GM20000 (cell line): ENCODE results near the gene CAB39L.

Experiments
- DNase-seq: peaks from one replicate; pipeline ENCODE4 v3.0.0; 2012; ENCODE audit warnings: low spot score
- TF ChIP-seq, protein P1 (sequence below): IDR thresholded peaks from 2 replicates; pipeline ENCODE4 v1.5.1; 2012; ENCODE audit warnings: mild to moderate bottlenecking, control low read depth; ENCODE audit errors: extremely low read depth, missing control alignments

Gene CAB39L

GRCh38 chr13:49452725-49453457, 9.0 kb upstream of the CAB39L start:
- TF ChIP-seq, protein P1, sequence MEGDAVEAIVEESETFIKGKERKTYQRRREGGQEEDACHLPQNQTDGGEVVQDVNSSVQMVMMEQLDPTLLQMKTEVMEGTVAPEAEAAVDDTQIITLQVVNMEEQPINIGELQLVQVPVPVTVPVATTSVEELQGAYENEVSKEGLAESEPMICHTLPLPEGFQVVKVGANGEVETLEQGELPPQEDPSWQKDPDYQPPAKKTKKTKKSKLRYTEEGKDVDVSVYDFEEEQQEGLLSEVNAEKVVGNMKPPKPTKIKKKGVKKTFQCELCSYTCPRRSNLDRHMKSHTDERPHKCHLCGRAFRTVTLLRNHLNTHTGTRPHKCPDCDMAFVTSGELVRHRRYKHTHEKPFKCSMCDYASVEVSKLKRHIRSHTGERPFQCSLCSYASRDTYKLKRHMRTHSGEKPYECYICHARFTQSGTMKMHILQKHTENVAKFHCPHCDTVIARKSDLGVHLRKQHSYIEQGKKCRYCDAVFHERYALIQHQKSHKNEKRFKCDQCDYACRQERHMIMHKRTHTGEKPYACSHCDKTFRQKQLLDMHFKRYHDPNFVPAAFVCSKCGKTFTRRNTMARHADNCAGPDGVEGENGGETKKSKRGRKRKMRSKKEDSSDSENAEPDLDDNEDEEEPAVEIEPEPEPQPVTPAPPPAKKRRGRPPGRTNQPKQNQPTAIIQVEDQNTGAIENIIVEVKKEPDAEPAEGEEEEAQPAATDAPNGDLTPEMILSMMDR: no peak

DNA sequence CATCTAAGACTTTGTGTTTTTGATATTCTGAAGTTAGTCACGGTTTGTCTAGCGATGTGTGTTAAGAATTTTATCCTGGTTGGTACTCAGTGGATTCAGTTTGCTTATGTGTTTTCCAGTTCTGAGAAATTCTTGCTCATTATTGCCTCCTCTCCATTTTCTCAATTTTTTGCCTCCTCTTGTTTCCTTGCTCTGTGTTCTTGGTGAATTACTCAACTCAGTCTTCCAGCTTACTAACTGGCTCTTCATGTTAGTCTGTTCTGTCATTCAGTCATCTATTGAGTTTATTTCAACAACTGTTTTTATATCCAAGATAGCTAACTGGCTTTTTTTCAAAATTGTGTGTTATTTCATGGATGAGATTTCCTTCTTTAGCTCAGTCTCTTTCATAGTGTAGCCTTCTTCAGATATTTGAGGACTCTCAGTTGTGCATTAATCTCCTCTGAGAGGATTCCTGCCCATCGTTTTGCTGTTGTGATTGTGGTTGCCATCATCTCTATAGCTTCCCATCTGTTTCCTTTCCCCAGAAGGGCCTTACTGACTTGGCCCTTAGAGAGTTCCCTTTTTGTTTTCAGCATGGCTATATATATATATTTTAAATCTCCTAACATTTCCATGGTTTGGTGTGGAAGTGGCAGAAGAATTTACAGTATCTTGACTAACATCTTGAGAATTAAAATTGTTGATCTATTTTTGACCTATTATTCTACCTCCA, 6.4 kb upstream of the CAB39L start:
- TF ChIP-seq, protein P1: no peak
- DNase-seq: no peak

More at GRCh38 chr13:49452725-49453457, 9.0 kb upstream of the CAB39L start:
- DNase-seq: no peak

DNA sequence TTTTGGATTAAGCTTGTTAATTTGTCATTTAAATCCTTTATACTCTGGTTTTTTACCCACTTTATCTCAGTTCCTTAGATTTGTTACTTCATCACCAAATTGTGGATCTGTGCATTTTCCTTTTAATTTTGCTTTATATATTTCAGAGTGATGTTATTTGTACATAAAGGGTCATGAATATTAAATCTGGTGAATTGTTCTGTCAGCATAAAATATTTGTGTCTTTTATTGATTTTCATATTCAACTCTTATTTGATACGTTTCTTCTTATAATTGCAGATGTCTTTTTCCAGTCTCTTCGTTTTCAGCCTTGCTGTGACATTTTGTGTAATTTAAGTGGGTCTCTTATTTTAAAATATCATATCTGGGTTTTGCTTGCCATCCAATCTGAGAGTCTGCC, 4.9 kb upstream of the CAB39L start:
- no peak for DNase-seq
- TF ChIP-seq, protein P1: no peak

DNA sequence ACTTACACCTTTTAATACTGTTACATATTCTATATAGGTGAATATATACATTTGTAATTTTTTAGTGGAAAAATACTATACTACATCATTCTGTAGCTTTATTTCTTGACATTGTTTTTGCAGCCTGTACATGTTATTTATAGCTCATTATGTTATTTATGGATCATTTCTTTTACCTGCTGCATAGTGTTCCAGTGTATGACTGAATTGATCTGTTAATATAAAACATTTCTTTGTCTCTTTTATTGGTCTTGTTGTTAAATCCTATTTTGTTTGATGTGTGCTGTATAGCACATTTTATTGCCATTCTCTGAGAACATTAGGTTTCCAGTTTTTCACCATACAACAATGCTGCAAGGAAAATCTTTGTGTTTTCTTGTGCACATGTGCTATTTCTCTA, 2.6 kb upstream of the CAB39L start:
- no peak for DNase-seq
- TF ChIP-seq, protein P1: no peak

DNA sequence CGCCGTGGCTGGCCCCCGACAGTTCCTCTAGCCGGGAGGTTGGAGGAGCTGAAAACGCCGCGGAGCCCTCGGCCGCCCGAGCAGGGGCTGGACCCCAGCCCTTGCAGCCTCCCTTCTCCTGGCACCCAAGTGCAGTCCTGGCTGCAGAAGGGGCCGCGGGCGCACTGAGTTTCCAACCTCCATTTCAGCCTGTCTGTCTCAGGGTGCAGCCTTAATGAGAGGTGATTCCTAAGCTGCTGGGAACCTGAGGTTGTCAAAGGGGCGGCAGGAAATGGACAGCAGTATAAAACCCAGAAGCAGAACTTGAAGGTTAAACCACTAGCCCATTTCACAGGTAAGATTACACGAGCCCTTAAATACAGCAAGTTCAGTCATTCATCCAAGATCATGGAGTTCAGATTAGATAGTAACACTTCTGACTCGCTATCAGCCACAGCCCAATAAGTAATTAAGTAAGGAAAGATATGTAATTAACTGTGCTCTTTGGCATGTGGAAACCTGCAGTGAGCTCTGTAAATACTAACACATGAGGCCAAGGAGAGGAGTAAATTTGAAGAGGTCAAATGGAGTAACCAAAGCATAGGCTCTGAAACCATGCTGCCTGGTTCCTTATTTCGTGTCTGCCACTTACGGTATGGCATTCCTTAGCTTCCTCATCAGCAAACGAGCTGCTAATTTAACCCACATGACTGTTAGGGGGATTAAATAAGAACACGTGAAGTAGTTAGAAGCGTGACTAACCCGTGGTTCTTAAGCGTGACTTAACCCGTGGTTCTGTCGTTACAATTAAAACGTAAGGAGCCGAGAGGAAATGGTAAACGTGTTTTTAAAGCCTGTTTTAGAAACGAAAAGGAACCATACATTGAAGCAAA, 896 bp upstream of the CAB39L start:
- TF ChIP-seq, protein P1: no peak
- peak; percentile 13 for DNase-seq

- TF ChIP-seq, protein P1: no peak
- DNase-seq: peak; percentile 30
Measured at GRCh38 chr13:49443357-49443703, 534 bp downstream of the CAB39L start.
